Aorta (tissue), 5 donors: Measurements from ENCODE around the gene INPP4A. TPM values are rescaled to one million over a fixed set of nuclear protein-coding genes. Genes with fewer than 3 reads are reported as not detected.

Experiments used
- ATAC-seq: fragments of 200-7000 bp; cut with Tn5 transposase; one replicate; pipeline ENCODE4 v1.9.1; 2022; ENCODE audit warnings: moderate library complexity; ENCODE audit not compliant: low FRiP score
- DNase-seq, 2 donors: peaks; one replicate each; pipeline ENCODE4 v3.0.0-alpha.2; 2020
- H3K27ac ChIP-seq, 2 donors: one replicate each; pipeline ENCODE4 v1.5.1; 2013; ENCODE audit warnings: low read length in 2 of 2, mild to moderate bottlenecking in 2 of 2, moderate library complexity in 2 of 2, control low read depth in 1 of 2, inconsistent platforms in 1 of 2, low read depth in 1 of 2
- H3K27me3 ChIP-seq, 2 donors: one replicate each; pipeline ENCODE4 v1.6.1; 2013; ENCODE audit warnings: control low read depth in 1 of 2, low read length in 1 of 2, mild to moderate bottlenecking in 1 of 2, moderate library complexity in 1 of 2; ENCODE audit not compliant: insufficient read depth in 2 of 2, control insufficient read depth in 1 of 2
- H3K36me3 ChIP-seq, 2 donors: one replicate each; pipeline ENCODE4 v1.6.1; 2013; ENCODE audit warnings: control low read depth in 1 of 2, low read length in 1 of 2, mild to moderate bottlenecking in 1 of 2; ENCODE audit not compliant: insufficient read depth in 2 of 2, control insufficient read depth in 1 of 2
- H3K4me1 ChIP-seq, 2 donors: one replicate each; pipeline ENCODE4 v1.6.1; 2013; ENCODE audit warnings: low read length in 2 of 2, control low read depth in 1 of 2, mild to moderate bottlenecking in 1 of 2, moderate library complexity in 1 of 2; ENCODE audit not compliant: insufficient read depth in 2 of 2, control insufficient read depth in 1 of 2
- H3K4me3 ChIP-seq, 2 donors: one replicate each; pipeline ENCODE4 v1.5.1; 2013; ENCODE audit warnings: low read length in 2 of 2, control low read depth in 1 of 2, mild to moderate bottlenecking in 1 of 2
- H3K9me3 ChIP-seq: one replicate; pipeline ENCODE4 v1.6.1; 2013; ENCODE audit warnings: mild to moderate bottlenecking, low read length; ENCODE audit not compliant: control insufficient read depth
- WGBS, 2 donors: extraction: QIAGEN DNeasy Blood & Tissue Kit; methylation state at CpG; one replicate each; pipeline ENCODE4 v1.1.7; 2013; 5-methylcytosine and 5-hydroxymethylcytosine counted together
- intact Hi-C, 2 donors: fragments of 100-400 bp; cut with DNase I; formaldehyde crosslinking; loops; one replicate each; pipeline versions ENCODE4 v1.14.2 to v1.15.0; 2022
- polyA plus RNA-seq, 2 donors: library from polyadenylated mRNA; stranded (reverse); fragments of 200-250 nt; gene quantifications; one replicate each; pipeline ENCODE4 v1.2.3, GENCODE V29; 2013
- total RNA-seq, 2 donors: library from RNA; stranded (reverse); fragmentation: NEBNext Ultra II Directional; extraction: Animal tissue kit (Norgen Biotek cat#: 25700); gene quantifications; one replicate each; pipeline ENCODE4 v1.2.1, GENCODE V29; 2021
- donor health status: healthy with polysubstance abuse.
- donor health status: Bipolar disorder and iron deficiency.
- donor health status: DM: no; HTN: no; CAD: no.
- donor health status: DM: no; HTN: no; CAD: no.
- donor health status: DM: yes; HTN: yes; CAD: no.

Gene INPP4A
- total and polyA plus RNA-seq, 4 donors = 2.9 to 43.4 (median 21.4) TPM

- H3K4me3 ChIP-seq = no peak overlapping the region
- no peaks in the 10 kb centered on the region for H3K27me3 ChIP-seq
- WGBS, 2 donors = 91 to 92% methylated on average over 3 of the region's 3 CpGs
- peaks cover 0 to 10% of the 10 kb centered on the region in 2 donors for H3K4me1 ChIP-seq
- no peaks in the 10 kb centered on the region for H3K9me3 ChIP-seq
- ATAC-seq = no peak
- H3K27ac ChIP-seq = no peak overlapping the region
- H3K36me3 ChIP-seq = no peaks in the 10 kb centered on the region
- intact Hi-C loops = no loop called here
- DNase-seq = no peak
Measured at GRCh38 chr2:98507461-98507860, 62.8 kb downstream of the INPP4A start.

- Histone ChIP-seq H3K27me3 (no peaks in the 10 kb centered on the region), H3K9me3 (no peaks in the 10 kb centered on the region), H3K4me1 (peaks cover 0 to 10% of the 10 kb centered on the region in 2 donors), H3K36me3 (no peaks in the 10 kb centered on the region), H3K4me3 (no peak overlapping the region), H3K27ac (no peak overlapping the region)
- ATAC-seq (no peak), DNase-seq (peak in 1 of 2 donors; percentile 80)
- intact Hi-C loops = no loop called here
- 87 to 91% methylated on average over 12 of the region's 12 CpGs for WGBS, 2 donors
Measured at GRCh38 chr2:98507891-98508708, 63.4 kb downstream of the INPP4A start.

- peaks cover 0 to 10% of the 10 kb centered on the region in 2 donors for H3K4me1 ChIP-seq
Measured at GRCh38 chr2:98508709-98509066, 64.0 kb downstream of the INPP4A start.

GRCh38 chr2:98509542-98510321, 65.1 kb downstream of the INPP4A start:
- H3K36me3 ChIP-seq = no peaks in the 10 kb centered on the region
- H3K27me3 ChIP-seq = no peaks in the 10 kb centered on the region
- intact Hi-C loops = no loop called here
- no peak for DNase-seq
- no peak overlapping the region for H3K27ac ChIP-seq
- H3K9me3 ChIP-seq = no peaks in the 10 kb centered on the region
- ATAC-seq = no peak
- peaks cover 0 to 7% of the 10 kb centered on the region in 2 donors for H3K4me1 ChIP-seq
- WGBS, 2 donors = 94 to 97% methylated on average over 7 of the region's 7 CpGs
- H3K4me3 ChIP-seq = no peak overlapping the region

More at GRCh38 chr2:98508709-98509066, 64.0 kb downstream of the INPP4A start:
- Histone ChIP-seq H3K4me3 (no peak overlapping the region), H3K9me3 (no peaks in the 10 kb centered on the region), H3K27ac (no peak overlapping the region), H3K36me3 (no peaks in the 10 kb centered on the region), H3K27me3 (no peaks in the 10 kb centered on the region)
- DNase-seq (peak in 1 of 2 donors; percentile 73), ATAC-seq (peak; percentile 54)
- WGBS, 2 donors = 87 to 88% methylated on average over 9 of the region's 9 CpGs
- intact Hi-C loops = no loop called here

GRCh38 chr2:98510322-98510662, 65.6 kb downstream of the INPP4A start:
- intact Hi-C loops = no loop called here
- WGBS, 2 donors = 96 to 100% methylated on average over 2 of the region's 2 CpGs
- H3K36me3 ChIP-seq = no peaks in the 10 kb centered on the region
- H3K27me3 ChIP-seq = no peaks in the 10 kb centered on the region
- H3K4me3 ChIP-seq = no peak overlapping the region
- H3K4me1 ChIP-seq = peaks cover 0 to 2% of the 10 kb centered on the region in 2 donors
- no peak overlapping the region for H3K27ac ChIP-seq
- H3K9me3 ChIP-seq = no peaks in the 10 kb centered on the region
- no peak for ATAC-seq
- no peak for DNase-seq

GRCh38 chr2:98511981-98512380, 67.3 kb downstream of the INPP4A start:
- no peak for ATAC-seq
- intact Hi-C loops = no loop called here
- H3K4me1 ChIP-seq = no peaks in the 10 kb centered on the region

GRCh38 chr2:98512699-98513098, 68.0 kb downstream of the INPP4A start:
- H3K27ac ChIP-seq = no peak overlapping the region
- H3K9me3 ChIP-seq = no peaks in the 10 kb centered on the region
- no peaks in the 10 kb centered on the region for H3K27me3 ChIP-seq
- no peak overlapping the region for H3K4me3 ChIP-seq
- no peaks in the 10 kb centered on the region for H3K36me3 ChIP-seq
- DNase-seq (no peak), ATAC-seq (no peak)
- intact Hi-C loops = no loop called here
- no peaks in the 10 kb centered on the region for H3K4me1 ChIP-seq
- WGBS, 2 donors = 95 to 96% methylated on average over 5 of the region's 5 CpGs

More at GRCh38 chr2:98511981-98512380, 67.3 kb downstream of the INPP4A start:
- no peak overlapping the region for H3K4me3 ChIP-seq
- H3K36me3 ChIP-seq = no peaks in the 10 kb centered on the region
- no peak for DNase-seq
- no peaks in the 10 kb centered on the region for H3K9me3 ChIP-seq
- WGBS, 2 donors = 96% methylated on average over 3 of the region's 3 CpGs
- no peak overlapping the region for H3K27ac ChIP-seq
- H3K27me3 ChIP-seq = no peaks in the 10 kb centered on the region

- DNase-seq = no peak
Measured at GRCh38 chr2:98514096-98514639, 69.5 kb downstream of the INPP4A start.

More at GRCh38 chr2:98514096-98514639, 69.5 kb downstream of the INPP4A start:
- H3K36me3 ChIP-seq = peaks cover 0 to under 1% of the 10 kb centered on the region in 2 donors
- no peak overlapping the region for H3K4me3 ChIP-seq
- no peaks in the 10 kb centered on the region for H3K9me3 ChIP-seq
- WGBS, 2 donors = 95 to 100% methylated on average over 5 of the region's 5 CpGs
- intact Hi-C loops = no loop called here
- H3K27ac ChIP-seq = no peak overlapping the region
- ATAC-seq = no peak
- no peaks in the 10 kb centered on the region for H3K4me1 ChIP-seq
- H3K27me3 ChIP-seq = no peaks in the 10 kb centered on the region
